Measurements from ENCODE around the gene BARX1. TPM values are rescaled to one million over a fixed set of nuclear protein-coding genes. Genes with fewer than 3 reads are reported as not detected.

Gene BARX1
- polyA plus RNA-seq, 2 donors, result 1.6 to 4.0 TPM

GRCh38 chr9:93960971-93961841 is 6.1 kb upstream of the BARX1 start:
- peaks cover 5 to 11% of the 10 kb centered on the region in 2 donors for H3K4me1 ChIP-seq (ENCODE audit: control insufficient read depth in 2 of 2, insufficient read depth in 2 of 2, low read length in 1 of 2)
- peaks cover 6 to 21% of the 10 kb centered on the region in 2 donors for H3K27me3 ChIP-seq (ENCODE audit: control insufficient read depth in 1 of 2, insufficient read depth in 2 of 2, low read length in 2 of 2)
- H3K36me3 ChIP-seq (ENCODE audit: control insufficient read depth in 2 of 2, insufficient read depth in 2 of 2, low read length in 1 of 2), result no peaks in the 10 kb centered on the region
- H3K27ac ChIP-seq (ENCODE audit: low read depth in 2 of 2, low read length in 1 of 2), result no peak overlapping the region
- H3K9me3 ChIP-seq (ENCODE audit: control insufficient read depth in 2 of 2, insufficient read depth in 1 of 2, low read depth in 1 of 2, low read length in 1 of 2), result no peaks in the 10 kb centered on the region
- H3K4me3 ChIP-seq (ENCODE audit: low read depth in 1 of 2, low read length in 2 of 2), result no peak overlapping the region
- 60 to 66% methylated on average over 11 of the region's 11 CpGs for WGBS, 2 donors

DNA sequence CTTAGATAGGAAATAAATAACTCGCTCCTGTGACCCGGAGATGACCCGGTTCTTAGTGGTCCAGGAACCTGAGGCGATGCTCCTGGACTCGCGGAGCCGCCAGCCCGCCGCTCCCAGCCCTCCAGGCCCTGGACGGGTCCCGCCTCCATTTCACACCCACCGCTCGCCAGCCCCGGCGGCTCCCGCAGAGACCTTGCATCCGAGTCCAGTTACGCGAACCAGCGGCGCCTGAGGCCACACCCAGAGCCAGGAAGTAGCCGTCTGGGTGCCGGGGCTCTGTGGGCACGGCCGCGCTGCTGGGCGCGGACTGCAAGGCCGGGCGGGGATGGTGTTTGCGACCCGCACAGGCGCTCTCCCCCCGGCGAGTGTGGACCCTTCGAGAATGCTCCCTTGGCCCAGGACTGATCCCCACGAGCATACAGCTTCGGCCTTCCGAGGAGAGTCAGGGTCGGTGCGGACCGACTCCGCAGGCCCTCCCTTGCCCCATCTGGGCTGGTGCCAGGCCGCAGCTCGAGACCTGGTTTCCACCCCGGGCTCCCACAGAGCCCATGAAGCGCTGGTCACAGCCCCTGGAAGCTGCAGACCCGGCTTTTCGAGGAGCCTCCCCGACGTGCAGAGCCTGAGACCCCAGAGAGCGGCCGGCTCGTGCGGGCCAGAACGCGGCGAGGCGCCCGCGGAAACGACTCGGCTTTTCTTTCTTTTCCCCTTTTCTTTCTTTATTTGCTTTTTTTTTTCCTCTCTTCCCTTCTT is 5.2 kb upstream of the BARX1 start:
- Histone ChIP-seq H3K9me3 (ENCODE audit: control insufficient read depth in 2 of 2, insufficient read depth in 1 of 2, low read depth in 1 of 2, low read length in 1 of 2) (no peaks in the 10 kb centered on the region), H3K27ac (ENCODE audit: low read depth in 2 of 2, low read length in 1 of 2) (no peak overlapping the region), H3K4me1 (ENCODE audit: control insufficient read depth in 2 of 2, insufficient read depth in 2 of 2, low read length in 1 of 2) (peaks cover 5 to 16% of the 10 kb centered on the region in 2 donors), H3K36me3 (ENCODE audit: control insufficient read depth in 2 of 2, insufficient read depth in 2 of 2, low read length in 1 of 2) (no peaks in the 10 kb centered on the region), H3K27me3 (ENCODE audit: control insufficient read depth in 1 of 2, insufficient read depth in 2 of 2, low read length in 2 of 2) (peaks cover 6 to 21% of the 10 kb centered on the region in 2 donors), H3K4me3 (ENCODE audit: low read depth in 1 of 2, low read length in 2 of 2) (no peak overlapping the region)
- 19 to 21% methylated on average over 63 of the region's 63 CpGs for WGBS, 2 donors

DNA sequence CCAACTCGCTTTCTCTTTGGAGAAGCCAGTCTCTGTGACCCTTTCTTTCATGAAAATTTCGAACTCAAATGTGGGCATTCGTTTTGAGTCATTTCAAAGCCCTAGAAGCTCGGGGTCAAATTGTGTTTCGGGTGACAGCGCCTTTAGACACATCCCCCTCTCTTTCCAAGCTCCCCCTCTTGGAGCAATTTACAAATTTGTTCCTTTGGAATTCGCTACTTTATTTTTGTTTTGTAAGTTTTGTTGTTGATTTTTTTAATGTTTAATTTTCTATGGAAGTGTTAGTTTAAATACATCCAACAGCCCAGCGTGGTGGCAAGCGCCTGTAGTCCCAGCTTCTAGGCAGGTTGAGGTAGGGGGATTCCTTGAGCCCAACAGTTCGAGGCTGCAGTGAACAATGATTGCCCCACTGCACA is 4.6 kb upstream of the BARX1 start:
- 22 to 32% methylated on average over 10 of the region's 10 CpGs for WGBS, 2 donors
- Histone ChIP-seq H3K4me3 (ENCODE audit: low read depth in 1 of 2, low read length in 2 of 2) (no peak overlapping the region), H3K27me3 (ENCODE audit: control insufficient read depth in 1 of 2, insufficient read depth in 2 of 2, low read length in 2 of 2) (peaks cover 6 to 21% of the 10 kb centered on the region in 2 donors), H3K27ac (ENCODE audit: low read depth in 2 of 2, low read length in 1 of 2) (no peak overlapping the region), H3K36me3 (ENCODE audit: control insufficient read depth in 2 of 2, insufficient read depth in 2 of 2, low read length in 1 of 2) (no peaks in the 10 kb centered on the region), H3K4me1 (ENCODE audit: control insufficient read depth in 2 of 2, insufficient read depth in 2 of 2, low read length in 1 of 2) (peaks cover 5 to 17% of the 10 kb centered on the region in 2 donors), H3K9me3 (ENCODE audit: control insufficient read depth in 2 of 2, insufficient read depth in 1 of 2, low read depth in 1 of 2, low read length in 1 of 2) (no peaks in the 10 kb centered on the region)

- H3K9me3 ChIP-seq (ENCODE audit: control insufficient read depth in 2 of 2, insufficient read depth in 1 of 2, low read depth in 1 of 2, low read length in 1 of 2), result no peaks in the 10 kb centered on the region
- H3K36me3 ChIP-seq (ENCODE audit: control insufficient read depth in 2 of 2, insufficient read depth in 2 of 2, low read length in 1 of 2), result no peaks in the 10 kb centered on the region
- H3K27me3 ChIP-seq (ENCODE audit: control insufficient read depth in 1 of 2, insufficient read depth in 2 of 2, low read length in 2 of 2), result peaks cover 6 to 25% of the 10 kb centered on the region in 2 donors
- WGBS, 2 donors, result 6 to 9% methylated on average over 66 of the region's 66 CpGs
- H3K4me1 ChIP-seq (ENCODE audit: control insufficient read depth in 2 of 2, insufficient read depth in 2 of 2, low read length in 1 of 2), result peaks cover 5 to 17% of the 10 kb centered on the region in 2 donors
- H3K27ac ChIP-seq (ENCODE audit: low read depth in 2 of 2, low read length in 1 of 2), result no peak overlapping the region
- H3K4me3 ChIP-seq (ENCODE audit: low read depth in 1 of 2, low read length in 2 of 2), result peak overlapping the region; percentile 23
Measured at GRCh38 chr9:93958819-93959682, 3.9 kb upstream of the BARX1 start.

- H3K27me3 ChIP-seq (ENCODE audit: control insufficient read depth in 1 of 2, insufficient read depth in 2 of 2, low read length in 2 of 2), result peaks cover 6 to 25% of the 10 kb centered on the region in 2 donors
- no peak overlapping the region for H3K27ac ChIP-seq (ENCODE audit: low read depth in 2 of 2, low read length in 1 of 2)
- H3K9me3 ChIP-seq (ENCODE audit: control insufficient read depth in 2 of 2, insufficient read depth in 1 of 2, low read depth in 1 of 2, low read length in 1 of 2), result peaks cover 0 to 3% of the 10 kb centered on the region in 2 donors
- WGBS, 2 donors, result 28 to 30% methylated on average over 48 to 49 of the region's 49 CpGs
- H3K36me3 ChIP-seq (ENCODE audit: control insufficient read depth in 2 of 2, insufficient read depth in 2 of 2, low read length in 1 of 2), result no peaks in the 10 kb centered on the region
- H3K4me3 ChIP-seq (ENCODE audit: low read depth in 1 of 2, low read length in 2 of 2), result peak overlapping the region in 1 of 2 donors; percentile 23
- H3K4me1 ChIP-seq (ENCODE audit: control insufficient read depth in 2 of 2, insufficient read depth in 2 of 2, low read length in 1 of 2), result peaks cover 5 to 17% of the 10 kb centered on the region in 2 donors
Measured at GRCh38 chr9:93958121-93958818, 3.1 kb upstream of the BARX1 start.

GRCh38 chr9:93955981-93956784 is 1.0 kb upstream of the BARX1 start:
- Histone ChIP-seq H3K4me1 (ENCODE audit: control insufficient read depth in 2 of 2, insufficient read depth in 2 of 2, low read length in 1 of 2) (peaks cover 8 to 33% of the 10 kb centered on the region in 2 donors), H3K4me3 (ENCODE audit: low read depth in 1 of 2, low read length in 2 of 2) (peak overlapping the region in 1 of 2 donors; percentile 24), H3K9me3 (ENCODE audit: control insufficient read depth in 2 of 2, insufficient read depth in 1 of 2, low read depth in 1 of 2, low read length in 1 of 2) (peaks cover 0 to 6% of the 10 kb centered on the region in 2 donors), H3K36me3 (ENCODE audit: control insufficient read depth in 2 of 2, insufficient read depth in 2 of 2, low read length in 1 of 2) (no peaks in the 10 kb centered on the region), H3K27me3 (ENCODE audit: control insufficient read depth in 1 of 2, insufficient read depth in 2 of 2, low read length in 2 of 2) (peaks cover 6 to 36% of the 10 kb centered on the region in 2 donors), H3K27ac (ENCODE audit: low read depth in 2 of 2, low read length in 1 of 2) (peak overlapping the region in 1 of 2 donors; percentile 43)
- WGBS, 2 donors, result 41% methylated on average over 12 of the region's 12 CpGs

DNA sequence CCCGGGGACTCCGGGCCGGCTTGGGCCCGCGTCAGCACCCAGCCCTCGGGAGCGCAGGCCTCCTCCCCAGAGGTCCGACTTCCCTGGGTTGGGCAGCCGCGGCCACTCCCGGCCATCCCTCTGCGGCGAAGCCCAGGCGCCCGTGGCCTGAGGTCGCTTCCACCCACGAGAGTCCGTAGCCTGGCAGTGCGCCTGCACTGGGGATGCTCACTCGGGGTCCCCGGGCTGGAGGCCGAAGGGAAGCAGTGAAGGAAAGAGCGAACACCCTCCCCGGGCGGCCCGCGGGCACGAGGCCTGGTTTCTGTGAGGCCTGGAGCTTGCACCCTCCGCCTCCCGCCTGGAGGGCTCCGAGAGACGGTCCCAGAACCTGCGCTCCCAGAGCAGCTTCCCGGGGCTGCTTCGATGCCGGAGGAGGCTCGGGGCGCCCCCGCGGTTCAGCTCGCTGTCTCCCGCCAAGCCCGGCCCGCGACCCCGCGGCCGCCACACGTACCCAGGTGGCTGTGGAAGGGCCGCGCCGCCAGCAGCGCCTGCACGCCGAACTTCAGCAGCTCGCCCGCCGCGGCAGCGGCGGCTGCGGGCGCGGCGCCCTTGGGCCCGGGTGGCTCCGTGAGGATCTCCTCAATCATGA is 607 bp downstream of the BARX1 start:
- Histone ChIP-seq H3K4me1 (ENCODE audit: control insufficient read depth in 2 of 2, insufficient read depth in 2 of 2, low read length in 1 of 2) (peaks cover 10 to 28% of the 10 kb centered on the region in 2 donors), H3K9me3 (ENCODE audit: control insufficient read depth in 2 of 2, insufficient read depth in 1 of 2, low read depth in 1 of 2, low read length in 1 of 2) (peaks cover 0 to 13% of the 10 kb centered on the region in 2 donors), H3K27ac (ENCODE audit: low read depth in 2 of 2, low read length in 1 of 2) (peak overlapping the region in 1 of 2 donors; percentile 38), H3K27me3 (ENCODE audit: control insufficient read depth in 1 of 2, insufficient read depth in 2 of 2, low read length in 2 of 2) (peaks cover 6 to 35% of the 10 kb centered on the region in 2 donors), H3K36me3 (ENCODE audit: control insufficient read depth in 2 of 2, insufficient read depth in 2 of 2, low read length in 1 of 2) (no peaks in the 10 kb centered on the region), H3K4me3 (ENCODE audit: low read depth in 1 of 2, low read length in 2 of 2) (peak overlapping the region; percentile 23 to 33)
- WGBS, 2 donors, result 8 to 10% methylated on average over 49 to 67 of the region's 67 CpGs
